HK-2 (cell line): ENCODE results near the gene HLA-DQB2.
"Not testable (repeated sequence)": the region's sequence is repeated elsewhere in the genome, so short reads cannot be mapped to it uniquely, and the experiment has no call there.

Experiments used
- DNase-seq: peaks from one replicate; pipeline ENCODE4 v3.0.0-alpha.2; 2018; ENCODE audit not compliant: unreplicated experiment

Gene HLA-DQB2

DNA sequence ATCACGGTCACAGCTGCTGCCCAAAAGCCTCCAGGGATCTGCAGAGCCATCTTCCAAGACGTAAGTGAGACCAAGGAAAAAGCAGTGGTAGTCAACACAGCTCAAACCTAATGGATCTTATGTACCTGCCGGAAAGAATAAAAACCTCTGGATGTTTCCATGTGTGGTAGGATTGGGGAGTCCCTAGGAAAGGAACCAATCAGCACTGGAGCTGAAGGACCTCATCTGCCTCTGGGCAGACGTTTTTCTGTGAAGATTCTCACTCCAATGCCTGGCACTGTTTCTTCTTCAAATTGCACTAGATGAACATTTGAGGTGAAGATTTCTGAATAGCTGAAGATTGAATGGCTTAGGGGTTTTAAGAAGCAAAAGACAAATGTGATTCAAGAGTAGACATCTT, at the start of gene HLA-DQB2:
TSS of gene HLA-DQB2 (minus strand) at position 112 of the 400 bp plus-strand sequence. CDS start at position 50, 62 bp downstream.
- no peak for DNase-seq

DNA sequence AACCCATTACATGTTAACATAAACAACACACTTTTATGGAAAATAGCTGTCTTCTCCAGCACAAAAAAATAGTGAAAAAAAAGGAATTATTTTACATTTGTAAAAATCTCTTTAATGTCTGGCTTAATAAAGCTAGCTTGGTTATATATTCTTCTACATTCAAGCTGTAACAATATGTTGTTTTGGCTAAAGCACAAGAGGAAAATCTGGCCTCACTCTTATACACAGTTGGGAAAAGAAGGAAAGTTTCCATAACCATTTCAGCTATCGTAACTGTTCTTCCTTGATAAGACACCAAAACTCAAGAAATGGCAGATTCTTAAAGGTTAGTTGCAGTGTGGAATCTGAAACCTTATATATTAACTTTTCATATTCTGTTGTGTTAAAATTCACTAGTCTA, 45.8 kb upstream of the HLA-DQB2 start:
- DNase-seq = no peak

DNA sequence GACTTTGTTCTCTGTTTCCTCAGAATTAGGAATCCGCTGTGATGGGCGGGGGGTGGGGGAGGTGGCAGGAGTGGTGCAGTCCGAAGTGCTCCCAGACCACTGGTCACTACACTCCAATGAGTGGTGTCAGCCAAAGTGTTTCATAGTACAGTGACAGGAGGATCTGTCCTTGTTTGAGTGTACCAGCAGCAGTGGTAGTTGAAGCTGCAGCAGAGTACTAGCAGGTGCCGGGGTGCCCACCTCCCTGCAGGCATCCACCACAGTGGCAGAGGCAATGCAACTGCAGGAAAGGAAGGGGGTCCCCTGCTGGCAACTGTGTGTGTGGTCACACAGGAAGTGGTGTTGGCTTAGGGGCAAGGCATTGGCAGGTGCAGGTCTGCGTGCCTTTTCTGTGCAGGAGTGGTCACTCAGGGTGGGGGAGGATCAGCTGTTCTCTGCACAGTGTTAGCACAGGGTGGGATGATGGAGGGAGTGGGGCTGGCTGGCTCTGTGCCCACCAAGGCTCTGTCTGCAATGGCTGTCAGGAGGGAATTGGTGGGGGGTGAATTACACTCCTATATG, 43.8 kb upstream of the HLA-DQB2 start:
- no peak for DNase-seq

DNA sequence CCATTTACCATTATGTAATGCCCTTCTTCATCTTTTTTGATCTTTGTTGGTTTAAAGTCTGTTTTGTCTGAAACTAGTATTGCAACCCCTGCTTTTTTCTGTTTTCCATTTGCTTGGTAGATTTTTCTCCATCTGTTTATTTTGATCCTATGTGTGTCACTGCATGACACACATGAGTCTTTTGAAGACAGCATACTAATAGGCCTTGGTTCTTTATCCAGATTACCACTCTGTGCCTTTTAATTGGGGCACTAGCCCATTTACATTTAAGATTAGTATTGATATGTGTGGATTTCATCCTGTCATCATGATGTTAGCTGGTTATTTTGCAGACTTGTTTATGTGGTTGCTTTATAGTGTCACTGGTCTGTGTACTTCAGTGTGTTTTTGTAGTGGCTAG, 42.1 kb upstream of the HLA-DQB2 start:
- not testable (repeated sequence) for DNase-seq

DNA sequence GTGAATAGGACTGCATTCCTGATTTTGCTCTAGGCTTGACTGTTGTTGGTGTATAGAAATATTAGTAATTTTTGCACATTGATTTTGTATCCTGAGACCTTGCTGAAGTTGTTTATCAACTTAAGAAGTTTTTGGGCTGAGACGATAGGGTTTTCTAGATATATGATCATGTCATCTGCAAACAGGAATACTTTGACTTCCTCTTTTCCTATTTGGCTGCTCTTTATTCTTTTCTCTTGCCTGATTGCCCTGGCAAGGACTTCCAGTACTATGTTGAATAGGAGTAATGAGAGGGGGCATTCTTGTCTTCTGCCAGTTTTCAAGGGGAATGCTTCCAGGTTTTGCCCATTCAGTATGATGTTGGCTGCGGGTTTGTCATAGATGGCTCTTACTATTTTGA, 40.1 kb upstream of the HLA-DQB2 start:
- no peak for DNase-seq

DNA sequence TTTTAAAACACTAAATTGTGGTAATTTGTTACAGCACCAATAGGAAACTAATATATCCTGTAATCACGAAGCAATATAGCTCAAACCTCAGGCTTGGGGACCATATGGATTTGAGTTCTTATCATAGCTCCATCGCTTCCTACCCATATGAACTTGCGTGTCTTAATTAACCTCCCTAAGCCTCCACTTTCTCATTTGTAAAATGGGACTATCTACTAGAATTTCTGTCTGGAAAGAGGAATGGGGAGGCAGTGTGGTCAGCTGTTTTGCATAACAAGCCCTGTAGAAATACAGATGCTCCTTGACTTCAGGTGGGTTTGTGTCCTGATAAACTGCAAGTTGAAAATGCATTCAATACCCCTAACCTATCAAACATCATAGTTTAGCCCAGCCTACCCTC, 36.4 kb upstream of the HLA-DQB2 start:
- DNase-seq = no peak

DNA sequence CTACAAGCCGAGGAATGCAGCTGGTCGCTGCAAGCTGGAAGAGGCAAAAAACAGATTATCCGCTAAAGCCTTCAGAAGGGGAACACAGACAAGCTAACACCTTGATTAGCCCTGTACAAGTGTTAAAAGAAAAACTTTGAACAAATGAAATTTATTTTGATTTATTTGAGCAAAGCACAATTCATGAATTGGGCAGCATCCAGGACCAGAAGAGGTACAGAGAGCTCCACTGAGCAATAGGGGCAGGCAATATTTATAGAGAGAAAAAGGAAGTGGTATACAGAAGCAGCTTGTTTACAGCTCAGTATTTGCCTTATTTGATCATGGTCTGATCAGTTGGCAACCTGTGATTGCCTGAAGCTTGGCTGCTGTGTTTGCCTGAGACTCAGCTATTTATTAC, 35.8 kb upstream of the HLA-DQB2 start:
- no peak for DNase-seq

DNA sequence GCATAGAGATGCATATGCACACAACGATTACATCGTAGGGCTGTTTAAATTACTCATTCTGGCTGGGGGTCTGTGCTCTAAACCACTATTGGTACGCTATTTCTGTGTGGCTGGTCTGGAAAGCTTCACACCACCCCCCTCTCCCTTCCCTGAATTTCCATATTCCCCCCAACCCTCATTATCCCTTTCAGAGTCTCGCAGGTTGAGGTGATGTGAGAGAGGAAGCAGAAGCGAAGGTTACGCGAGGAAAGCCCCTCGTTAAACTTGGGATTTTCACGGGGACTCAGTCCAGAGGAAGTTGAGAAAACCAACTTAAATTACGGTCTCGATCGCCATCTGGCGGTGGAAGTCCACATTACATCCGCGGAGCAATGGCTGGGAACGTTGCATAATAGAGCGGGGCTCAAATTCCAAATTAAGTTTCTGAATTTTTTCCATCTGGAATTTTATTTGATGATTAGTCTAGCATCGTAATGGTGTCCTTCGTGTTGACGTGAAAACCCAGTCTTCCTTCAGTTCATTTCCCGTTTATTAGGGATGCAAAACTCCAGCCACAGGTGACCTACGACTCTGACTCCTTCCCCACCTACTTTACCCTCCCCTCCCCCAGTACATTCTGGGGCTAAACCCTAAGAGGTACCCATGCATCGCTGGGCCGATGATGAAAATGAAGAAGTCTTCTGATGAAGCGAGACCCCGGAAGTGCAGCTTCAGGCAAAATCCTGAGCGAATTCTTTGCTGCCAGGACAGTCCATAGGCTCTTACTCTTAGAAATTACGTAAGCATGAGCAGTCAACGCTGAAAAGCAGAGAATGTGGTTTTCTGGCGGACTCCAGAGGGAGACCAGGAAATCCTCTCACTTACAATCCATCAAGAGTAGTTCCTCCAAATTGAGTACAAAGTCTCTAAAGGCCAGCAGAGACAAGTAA, 33.8 kb upstream of the HLA-DQB2 start:
- peak; percentile 78 for DNase-seq

DNA sequence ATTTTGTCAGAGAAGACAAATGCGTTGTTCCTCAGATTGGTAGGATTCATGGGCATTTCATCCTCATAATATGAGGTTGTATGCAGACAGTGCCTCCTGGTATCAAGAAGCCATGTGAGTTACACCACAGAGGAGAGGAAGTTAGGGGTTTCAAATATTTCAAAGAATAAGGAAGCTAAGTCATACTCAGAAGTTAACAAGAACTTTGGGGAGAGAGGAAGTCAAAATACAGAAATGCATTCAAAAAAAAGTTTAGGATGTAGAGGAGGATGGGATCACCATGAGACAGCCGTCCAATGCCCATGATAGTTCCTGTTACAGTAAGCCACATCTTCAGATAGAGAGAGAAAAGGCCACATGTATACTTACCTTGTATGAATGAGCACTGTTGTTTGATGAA, 31.2 kb upstream of the HLA-DQB2 start:
- DNase-seq = no peak

DNA sequence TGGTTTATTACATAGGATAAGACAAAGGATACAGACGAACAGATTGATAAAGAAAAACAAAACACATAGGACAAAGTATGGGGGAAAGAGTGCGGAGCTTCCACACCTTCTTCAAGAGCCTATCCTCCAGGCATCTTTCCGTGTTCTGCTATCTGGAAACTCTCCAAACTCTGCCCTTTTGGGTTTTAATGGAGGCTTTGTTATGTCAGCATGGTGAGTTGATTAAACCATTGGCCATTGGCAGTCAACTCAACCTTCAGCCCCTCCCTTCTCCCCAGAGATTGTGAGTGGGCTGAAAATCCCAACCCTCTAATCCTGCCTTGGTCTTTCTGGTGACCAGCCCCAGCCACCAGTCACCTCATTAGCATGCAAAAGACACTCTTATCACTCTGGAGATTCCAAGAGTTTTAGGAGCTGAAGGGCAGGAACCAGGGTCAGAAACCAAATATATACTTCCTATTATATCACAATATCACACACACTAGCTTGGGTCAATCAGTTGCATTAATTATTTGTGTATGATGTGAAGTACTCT, 29.6 kb upstream of the HLA-DQB2 start:
- DNase-seq = no peak

DNA sequence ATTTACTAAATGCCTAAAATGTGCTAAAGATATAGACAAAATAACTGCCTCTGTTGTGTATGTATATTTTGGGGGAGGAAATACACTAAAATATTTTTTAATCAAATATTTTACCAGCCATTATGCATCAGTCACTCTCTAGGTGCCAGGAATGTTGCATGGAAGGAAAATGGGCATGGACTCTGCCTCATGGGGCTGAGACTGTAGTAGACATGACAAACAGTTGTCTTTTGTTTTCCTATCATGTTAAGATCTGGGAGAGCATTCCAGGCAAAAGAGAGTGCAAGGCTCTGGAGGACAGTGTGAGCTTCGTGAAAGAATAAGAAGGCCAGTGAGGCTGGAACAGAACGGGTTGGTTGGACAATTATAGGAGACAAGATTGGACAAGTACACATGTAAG, 27.0 kb upstream of the HLA-DQB2 start:
- DNase-seq = no peak

DNA sequence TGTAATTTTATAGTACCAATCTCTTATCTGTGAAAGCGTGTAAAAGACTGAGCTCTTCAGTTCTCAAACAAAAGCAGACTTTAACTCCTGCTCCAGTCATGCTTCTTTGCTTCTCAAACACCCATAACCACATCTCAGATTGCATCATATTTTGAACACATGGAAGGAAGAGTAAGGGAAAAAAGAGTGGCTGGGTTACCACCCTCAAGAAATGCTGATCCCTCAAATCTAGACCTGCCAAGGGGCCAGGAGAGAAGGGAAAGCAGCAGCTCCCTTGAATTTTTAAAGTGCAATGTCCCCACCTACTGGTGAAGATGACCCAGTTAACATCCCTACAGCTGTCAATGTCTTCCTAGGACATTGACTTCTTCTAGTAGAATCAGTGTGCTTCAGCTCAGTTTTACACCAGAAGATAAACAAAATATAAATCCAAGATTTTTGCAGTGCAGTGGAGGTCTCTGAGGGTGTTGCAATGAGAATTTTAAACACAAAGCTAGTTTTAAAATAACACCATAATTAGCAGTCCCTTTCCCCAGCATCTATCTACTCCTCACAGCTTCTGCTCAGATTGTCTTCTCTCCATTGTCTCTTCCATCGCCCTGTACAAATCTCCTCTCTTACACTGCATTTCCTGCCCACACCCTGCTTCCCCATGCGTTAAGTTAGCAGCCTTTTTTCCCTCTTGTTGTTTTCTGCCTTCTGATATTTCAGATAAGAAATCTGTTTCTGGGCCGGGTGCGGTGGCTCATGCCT, 22.6 kb upstream of the HLA-DQB2 start:
- DNase-seq = peak; percentile 36

DNA sequence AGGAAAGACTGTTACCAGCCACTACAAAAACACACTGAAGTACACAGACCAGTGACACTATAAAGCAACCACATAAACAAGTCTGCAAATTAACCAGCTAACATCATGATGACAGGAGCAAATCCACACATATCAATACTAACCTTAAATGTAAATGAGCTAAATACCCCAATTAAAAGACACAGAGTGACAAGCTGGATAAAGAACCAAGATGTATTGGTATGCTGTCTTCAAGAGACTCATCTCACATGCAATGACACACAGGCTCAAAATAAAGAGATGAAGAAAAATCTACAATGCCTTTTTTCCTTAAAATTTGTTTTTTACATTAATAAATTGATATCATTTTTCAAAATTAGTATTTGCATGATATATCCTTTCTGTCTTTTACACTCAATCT, 19.6 kb upstream of the HLA-DQB2 start:
- DNase-seq = not testable (repeated sequence)

DNA sequence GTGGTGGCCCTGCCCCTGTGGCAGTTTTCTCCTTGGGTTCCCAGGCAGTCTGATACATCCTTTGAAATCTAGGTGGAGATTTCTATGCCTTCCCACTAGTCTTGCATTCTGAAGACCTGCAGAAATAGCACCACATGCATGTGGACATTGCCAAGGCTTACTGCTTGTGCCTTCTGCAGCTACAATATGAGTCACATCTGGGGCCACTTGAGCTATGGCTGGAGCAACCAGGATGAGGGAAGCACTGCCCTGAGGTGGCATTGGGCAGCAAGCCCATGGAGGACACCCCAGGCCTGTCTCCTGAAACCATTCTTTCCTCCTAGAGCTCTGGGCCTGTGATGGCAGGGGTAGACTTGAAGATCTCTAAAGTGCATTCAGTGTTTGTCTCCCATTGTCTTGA, 15.7 kb upstream of the HLA-DQB2 start:
- DNase-seq = no peak

DNA sequence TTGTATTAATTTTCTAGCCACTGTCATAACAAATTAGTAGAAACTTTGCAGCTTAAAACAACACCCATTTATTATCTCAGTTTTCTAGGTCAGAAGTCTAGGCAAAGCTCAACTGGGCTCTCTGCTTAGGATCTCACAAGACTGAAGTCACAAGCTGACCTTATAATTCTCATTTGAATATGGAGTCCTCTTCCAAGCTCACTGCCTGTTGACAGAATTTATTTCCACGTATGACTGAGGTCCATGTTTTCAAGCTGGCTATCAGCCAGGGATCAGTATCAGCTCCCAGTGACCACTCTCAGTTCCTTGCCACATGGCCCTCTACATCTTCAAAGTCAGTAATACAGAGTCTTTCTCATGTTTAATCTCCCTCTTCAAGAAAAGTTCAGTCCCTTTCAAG, 11.7 kb upstream of the HLA-DQB2 start:
- DNase-seq = no peak

DNA sequence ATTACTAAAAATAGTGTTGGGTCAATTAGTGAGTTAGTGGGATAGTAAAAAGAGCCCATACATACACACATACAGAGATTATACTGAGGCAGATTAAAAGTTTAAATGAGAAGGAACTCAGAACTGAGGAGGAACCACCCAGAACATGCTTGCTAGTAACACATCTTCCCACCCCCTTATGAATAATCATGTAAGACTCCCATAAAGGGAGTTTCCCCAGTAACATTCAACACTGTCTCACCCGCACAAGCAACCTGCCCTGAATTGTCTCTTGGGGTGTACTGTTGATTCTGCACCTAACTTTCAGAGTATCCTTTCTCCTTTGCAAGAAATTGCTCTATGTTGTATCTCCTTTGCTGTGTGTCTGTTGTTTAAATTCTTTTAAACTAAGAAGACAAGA, 11.1 kb upstream of the HLA-DQB2 start:
- no peak for DNase-seq

DNA sequence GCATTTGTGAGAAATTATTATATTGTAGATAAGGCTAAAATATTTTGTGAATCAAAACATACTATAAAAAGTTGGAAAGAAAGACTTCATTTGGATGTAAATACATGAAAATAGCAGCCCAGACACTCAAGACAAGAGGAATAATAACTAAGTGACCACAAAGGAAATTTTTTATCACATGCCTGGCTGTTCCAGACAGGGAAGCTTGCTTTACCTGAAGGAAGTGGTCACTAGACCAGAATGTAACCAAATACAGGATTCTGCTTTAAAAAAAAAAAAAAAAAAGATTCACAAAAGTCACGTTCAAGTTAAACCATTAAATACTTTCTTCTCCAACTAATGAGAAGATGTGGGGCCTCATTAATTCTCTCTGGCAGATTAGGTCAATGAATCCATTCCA, 9.3 kb upstream of the HLA-DQB2 start:
- DNase-seq = no peak

DNA sequence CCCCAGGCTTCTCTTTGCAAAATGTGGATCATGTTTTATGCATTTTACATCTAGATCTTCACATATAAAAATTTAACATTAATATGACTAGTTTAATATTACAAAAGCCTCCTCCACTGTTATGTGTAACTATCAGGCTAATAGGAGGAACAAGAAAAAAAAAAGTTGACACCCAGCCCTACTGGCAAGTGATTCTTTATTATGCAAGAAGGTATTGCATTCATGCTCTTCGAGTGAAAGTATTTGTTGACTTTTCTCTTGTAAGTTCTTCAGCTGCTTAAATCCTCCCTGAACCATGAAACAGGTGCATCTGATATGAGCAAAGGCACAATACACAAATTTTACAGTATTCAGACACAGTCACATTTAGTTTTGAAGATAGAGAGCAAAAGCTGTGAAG, 716 bp upstream of the HLA-DQB2 start:
- no peak for DNase-seq

DNA sequence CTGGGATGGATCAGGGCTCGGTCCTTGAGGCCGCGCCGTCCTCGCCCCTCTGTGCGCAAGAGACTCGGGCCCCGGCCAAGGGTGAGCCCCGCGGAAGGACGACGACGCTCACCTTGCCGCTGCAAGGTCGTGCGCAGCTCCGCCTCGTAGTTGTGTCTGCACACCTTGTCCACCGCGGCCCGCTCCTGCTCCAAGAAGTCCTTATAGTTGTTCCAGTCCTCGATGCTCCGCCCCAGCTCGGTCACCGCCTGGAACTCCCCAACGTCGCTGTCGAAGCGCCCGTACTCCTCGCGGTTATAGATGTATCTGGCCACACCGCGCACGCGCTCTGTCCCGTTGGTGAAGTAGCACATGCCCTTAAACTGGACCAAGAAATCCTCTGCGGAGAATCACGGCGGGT, 1.8 kb downstream of the HLA-DQB2 start:
- DNase-seq = no peak

DNA sequence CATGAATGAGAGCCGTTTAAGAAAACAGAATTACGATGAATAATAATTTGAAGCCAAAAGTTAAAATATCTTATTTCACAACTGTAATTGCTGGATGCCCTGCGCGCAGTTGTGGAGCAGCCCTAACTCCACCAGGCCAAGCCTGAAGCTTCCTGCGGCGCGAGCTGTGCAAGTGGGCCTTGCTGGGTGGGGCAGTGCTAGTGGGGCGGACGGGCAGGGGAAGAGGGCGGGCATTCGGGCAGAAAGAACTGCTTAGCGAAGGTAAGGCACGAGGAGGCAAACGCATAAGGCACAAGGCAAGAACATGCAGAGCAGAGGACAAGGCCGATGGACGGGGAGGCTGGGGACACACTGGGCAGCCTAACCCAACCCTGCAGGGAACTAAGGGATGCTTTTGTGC, 2.3 kb downstream of the HLA-DQB2 start:
- DNase-seq = no peak

DNA sequence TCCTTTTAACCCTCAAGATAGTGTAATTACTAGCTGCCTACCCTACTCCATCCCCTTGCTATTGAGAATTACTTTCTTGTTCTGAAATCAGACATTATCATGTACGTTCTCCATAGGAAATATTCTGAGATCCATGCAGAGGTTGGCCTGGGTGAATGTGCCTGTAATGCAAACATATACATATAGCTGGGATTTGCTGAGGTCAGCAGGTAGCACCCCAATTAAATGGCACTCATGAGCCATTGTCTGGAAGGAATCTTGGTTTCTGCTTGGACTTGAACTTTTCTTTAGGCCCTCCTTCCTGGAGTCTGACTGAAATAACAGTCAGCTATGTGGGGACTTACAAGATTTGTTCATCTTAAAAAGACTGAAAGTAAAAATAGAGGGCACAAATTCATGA, 3.7 kb downstream of the HLA-DQB2 start:
- DNase-seq = no peak

DNA sequence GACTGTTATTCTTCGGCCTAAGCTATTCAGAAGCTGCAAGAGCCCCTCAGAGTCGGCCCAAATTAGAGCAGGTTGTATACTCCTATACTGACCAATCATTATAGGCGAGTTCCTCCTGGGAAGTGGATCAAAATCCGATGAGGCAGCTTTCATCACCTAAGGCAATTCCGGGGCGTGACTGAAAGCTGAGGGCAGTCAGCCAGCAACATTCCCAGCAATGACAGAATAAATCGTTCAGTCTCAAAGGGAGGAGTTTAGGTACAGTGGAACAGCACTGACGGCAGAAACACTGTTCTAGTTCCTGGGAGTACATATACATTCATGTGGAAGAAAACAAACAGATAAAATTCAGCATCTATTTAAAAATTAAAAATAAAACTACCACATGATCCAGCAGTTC, 10.8 kb downstream of the HLA-DQB2 start:
- no peak for DNase-seq
